Erythroblast (primary cell): ENCODE measurements around the gene PIGU.

Source experiments
- GATA1 ChIP-seq: IDR thresholded peaks from 2 replicates; pipeline ENCODE4 v1.6.1; 2011; ENCODE audit warnings: low read depth, mild to moderate bottlenecking, control low read depth, low read length, moderate library complexity
- POLR2A ChIP-seq: IDR thresholded peaks from 2 replicates; pipeline ENCODE4 v1.6.1; 2011; ENCODE audit warnings: mild to moderate bottlenecking, low read length

DNA sequence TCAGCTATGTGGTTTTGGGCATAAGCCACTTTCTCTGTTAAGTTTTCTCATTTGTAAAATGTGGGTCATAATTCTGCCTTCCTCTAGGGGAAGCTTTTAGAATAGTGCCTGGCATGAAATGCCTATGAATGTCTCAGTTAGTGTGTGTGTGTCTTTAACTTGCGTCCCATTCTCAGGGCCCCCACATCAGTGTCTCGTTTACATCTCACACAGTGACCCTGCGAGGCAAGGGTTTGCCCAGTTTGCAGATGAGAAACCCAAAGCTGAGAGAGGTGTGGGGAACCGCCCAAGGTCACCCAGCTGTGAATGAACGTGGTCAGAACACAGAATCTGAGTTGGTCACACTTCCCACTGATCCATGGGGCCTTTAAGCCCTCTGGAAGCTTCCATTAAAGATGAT lies 146.6 kb downstream of the PIGU start:
- TF ChIP-seq POLR2A (no peak), GATA1 (no peak)
